GM13976 (cell line): ENCODE measurements around the gene BOLL.

Experiments
- DNase-seq: peaks from one replicate; pipeline ENCODE4 v3.0.0; 2012; ENCODE audit warnings: low spot score
- CTCF ChIP-seq: IDR thresholded peaks from 2 replicates; pipeline ENCODE4 v1.5.1; 2012; ENCODE audit warnings: borderline replicate concordance, mild to moderate bottlenecking; ENCODE audit not compliant: insufficient read depth; ENCODE audit errors: extremely low read depth, missing control alignments, control extremely low read depth
- in situ Hi-C: fragments of 300-500 bp; cut with MboI; formaldehyde crosslinking; loops from one replicate; pipeline ENCODE4 v1.12.0; 2022; ENCODE audit warnings: low sequenced_read_pairs, mixed read lengths, inconsistent platforms; ENCODE audit not compliant: unreplicated experiment

The BOLL gene

GRCh38 chr2:197798187-197798586 lies 13.1 kb upstream of the BOLL start:
- DNase-seq = no peak
- TF ChIP-seq CTCF = no peak
- in situ Hi-C loops = no loop called here

- in situ Hi-C loops = no loop called here
- TF ChIP-seq CTCF = no peak
- DNase-seq = no peak
These were observed 10.2 kb upstream of the BOLL start for GRCh38 chr2:197795277-197795676.

GRCh38 chr2:197793456-197793855 lies 8.3 kb upstream of the BOLL start:
- TF ChIP-seq CTCF = no peak
- in situ Hi-C loops = no loop called here
- no peak for DNase-seq

- TF ChIP-seq CTCF = peak; percentile 75
- peak; percentile 78 for DNase-seq
- in situ Hi-C loops = no loop called here
These were observed 1.1 kb upstream of the BOLL start for GRCh38 chr2:197786010-197786877.

GRCh38 chr2:197782126-197782525 lies 3.0 kb downstream of the BOLL start:
- TF ChIP-seq CTCF = no peak
- DNase-seq = no peak
- in situ Hi-C loops = no loop called here

GRCh38 chr2:197779261-197779660 lies 5.9 kb downstream of the BOLL start:
- in situ Hi-C loops = loop anchor here (5.0 kb wide), 1 partner anchor 72 kb away; the partner anchor contains the start of gene MARS2
- DNase-seq = no peak
- no peak for TF ChIP-seq CTCF
